Measurements from ENCODE around the gene OTOP3. TPM values are rescaled to one million over a fixed set of nuclear protein-coding genes. Genes with fewer than 3 reads are reported as not detected.

Gene OTOP3
- total RNA-seq, 1 donor from 2014 or later = not detected

DNA sequence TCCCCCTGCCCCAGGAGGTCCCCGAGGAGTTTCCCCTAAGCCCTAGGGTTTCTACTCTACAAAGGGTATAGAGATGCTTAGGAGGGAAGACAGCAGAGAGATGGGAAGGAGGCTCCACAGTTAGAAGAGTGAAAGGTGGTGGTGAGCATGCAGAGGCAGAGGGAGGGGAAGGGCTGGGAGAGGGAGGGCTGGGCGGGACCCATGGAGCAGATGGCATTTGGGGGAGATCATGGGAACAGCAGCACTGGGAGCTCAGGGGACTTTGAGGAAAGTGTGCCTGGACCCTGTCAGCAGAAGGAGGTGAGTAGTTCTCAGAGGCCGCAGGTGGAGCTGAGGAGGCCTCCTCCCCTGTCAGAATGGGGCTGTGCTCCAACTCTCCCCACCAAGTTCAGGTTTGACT, 650 bp upstream of the OTOP3 start:
- intact Hi-C loops (cut with DNase I) = no loop called here
- DNase-seq (peak; percentile 7), ATAC-seq (ENCODE audit: poor library complexity) (no peak)

DNA sequence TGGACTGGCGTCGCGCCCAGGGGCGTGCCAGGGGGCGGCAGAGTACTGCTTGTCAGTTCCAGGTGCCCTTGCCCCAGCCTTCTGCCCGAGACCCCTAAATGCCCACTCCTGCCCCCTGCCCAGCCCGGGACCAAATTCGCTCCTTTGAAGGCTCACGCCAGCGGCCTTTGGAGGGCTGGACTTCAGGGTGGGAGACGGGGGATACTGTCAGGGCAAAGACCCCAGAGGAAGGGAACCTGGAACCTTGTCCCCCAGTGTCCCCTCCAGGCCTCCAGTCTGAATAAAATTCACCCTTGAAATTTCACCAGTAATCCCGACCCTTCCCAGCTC, 737 bp downstream of the OTOP3 start:
- intact Hi-C loops (cut with DNase I) = no loop called here
- no peak for DNase-seq
- no peak for ATAC-seq (ENCODE audit: poor library complexity)

DNA sequence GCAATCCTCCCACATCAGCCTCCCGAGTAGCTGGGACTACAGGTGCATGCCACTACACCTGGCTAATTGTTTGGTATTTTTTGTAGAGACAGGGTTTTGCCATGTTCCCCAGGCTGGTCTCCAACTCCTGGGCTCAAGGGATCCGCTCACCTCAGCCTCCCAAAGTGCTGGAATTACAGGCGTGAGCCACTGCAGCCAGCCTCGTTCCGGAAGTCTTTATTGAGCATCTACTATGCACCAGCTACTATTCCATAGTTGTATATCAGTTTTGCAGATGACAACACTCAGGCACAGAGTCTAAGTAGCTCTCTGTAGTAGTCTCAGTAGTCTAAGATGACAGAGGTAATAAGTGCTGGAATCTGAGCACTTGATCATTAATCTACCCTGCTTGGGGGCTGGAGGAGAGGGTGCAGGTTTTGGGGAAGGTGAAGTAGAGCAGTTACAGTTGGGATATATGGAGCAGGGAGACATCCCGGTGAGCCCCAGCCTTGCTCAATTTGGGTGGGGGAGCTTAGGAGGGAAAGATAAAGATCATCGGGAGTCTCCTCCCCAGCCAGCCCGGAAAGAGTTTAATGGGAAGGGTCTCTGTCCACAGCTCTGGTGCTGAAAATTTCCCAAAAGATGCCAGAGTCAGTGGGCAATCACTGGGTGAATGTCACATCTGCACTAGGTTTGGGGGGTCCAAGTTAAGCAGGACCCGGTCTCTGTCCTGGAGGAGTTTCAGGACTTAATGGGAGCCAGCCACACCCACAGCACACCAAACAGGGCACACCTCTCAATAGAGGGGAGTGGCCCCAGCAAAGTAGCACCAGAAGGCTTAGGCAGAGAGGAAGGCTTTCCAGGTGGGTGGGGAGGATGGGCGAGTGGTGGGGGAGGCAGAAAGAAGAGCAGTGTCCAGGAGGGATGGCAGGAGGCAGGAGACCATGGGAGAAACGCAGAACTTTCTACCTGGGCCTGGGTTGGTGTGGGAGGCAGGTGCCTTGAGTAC, 1.7 kb downstream of the OTOP3 start:
- DNase-seq (no peak), ATAC-seq (ENCODE audit: poor library complexity) (no peak)
- intact Hi-C loops (cut with DNase I) = no loop called here

DNA sequence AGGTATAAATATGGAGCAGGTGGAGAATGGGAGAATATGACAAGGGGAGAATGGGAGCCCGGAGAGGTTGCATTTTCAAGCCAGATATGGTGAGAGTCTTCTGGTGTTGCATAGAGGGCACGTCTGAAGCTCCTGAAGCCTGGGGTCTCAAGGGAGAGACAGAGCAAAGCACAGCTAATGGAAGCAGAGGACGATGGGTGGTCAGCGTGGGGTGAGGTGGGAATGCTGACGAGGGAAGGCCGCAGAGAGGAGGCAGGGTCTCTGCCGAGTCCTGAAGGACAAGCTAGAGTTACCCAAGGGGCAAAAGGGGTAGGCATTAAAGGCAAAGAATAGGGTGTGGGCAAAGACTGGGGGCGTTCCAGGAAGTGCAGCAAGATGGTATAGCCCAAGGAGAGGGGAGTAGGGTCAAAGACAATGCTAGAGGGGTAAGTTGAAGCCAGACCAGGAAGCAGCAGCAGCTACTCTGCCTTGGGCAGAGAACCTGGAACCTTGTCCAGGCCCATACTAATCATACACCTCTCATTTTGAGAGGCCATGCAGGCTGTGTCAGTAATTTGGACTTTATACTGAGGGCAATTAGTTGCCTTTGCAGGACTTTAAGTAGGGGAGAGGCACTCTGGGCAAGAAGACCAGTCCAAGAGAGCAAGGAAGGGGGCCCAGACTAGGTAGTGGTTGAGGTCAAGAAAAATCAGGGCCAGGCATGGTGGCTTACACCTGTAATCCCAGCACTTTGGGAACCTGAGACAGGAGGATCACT, 2.7 kb downstream of the OTOP3 start:
- ATAC-seq (ENCODE audit: poor library complexity) (no peak), DNase-seq (no peak)
- intact Hi-C loops (cut with DNase I) = no loop called here

DNA sequence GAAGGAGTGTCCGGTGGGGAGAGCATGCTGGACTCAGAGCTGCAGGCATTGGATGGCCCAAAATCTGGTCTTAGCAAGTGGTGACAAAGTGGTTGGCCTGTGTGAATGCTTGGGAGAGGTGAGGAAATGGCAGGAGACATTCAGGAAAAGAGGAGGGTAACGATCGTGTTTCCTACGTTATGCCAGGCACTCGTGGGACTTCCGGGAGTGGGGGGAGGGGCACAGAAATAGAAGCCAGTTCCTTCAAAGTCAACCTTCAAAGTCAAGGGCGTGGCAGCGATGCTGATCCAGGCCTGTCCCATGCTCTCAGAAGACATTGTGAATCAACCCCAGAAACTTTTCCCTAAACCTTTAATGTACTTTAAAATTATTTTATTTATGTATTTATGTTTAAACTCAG, 3.8 kb downstream of the OTOP3 start:
- no peak for ATAC-seq (ENCODE audit: poor library complexity)
- intact Hi-C loops (cut with DNase I) = no loop called here
- DNase-seq = no peak

DNA sequence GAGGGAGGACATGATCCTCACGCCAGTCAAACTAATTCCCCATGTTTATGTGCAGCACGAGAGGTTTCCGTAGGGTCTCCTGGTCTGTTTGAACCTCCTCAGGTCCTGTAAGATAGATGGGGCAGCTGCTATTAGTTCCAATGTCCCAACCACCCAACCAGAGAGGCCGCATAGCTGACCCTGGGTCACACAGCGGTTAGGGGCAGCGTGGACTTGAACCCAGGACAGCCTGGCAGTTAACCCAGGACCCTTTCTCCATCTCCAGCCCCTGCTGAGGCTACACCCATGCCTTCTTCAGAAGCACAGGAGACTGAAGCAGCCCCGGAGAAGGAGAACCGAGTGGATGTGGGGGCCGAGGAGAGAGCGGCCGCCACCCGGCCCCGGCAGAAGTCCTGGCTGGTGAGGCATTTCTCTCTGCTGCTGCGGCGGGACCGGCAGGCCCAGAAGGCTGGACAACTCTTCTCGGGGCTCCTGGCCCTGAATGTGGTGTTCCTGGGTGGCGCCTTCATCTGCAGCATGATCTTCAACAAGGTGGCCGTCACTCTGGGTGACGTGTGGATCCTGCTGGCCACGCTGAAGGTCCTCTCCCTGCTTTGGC, 5.5 kb downstream of the OTOP3 start:
- ATAC-seq (ENCODE audit: poor library complexity) (no peak), DNase-seq (no peak)
- intact Hi-C loops (cut with DNase I) = no loop called here

DNA sequence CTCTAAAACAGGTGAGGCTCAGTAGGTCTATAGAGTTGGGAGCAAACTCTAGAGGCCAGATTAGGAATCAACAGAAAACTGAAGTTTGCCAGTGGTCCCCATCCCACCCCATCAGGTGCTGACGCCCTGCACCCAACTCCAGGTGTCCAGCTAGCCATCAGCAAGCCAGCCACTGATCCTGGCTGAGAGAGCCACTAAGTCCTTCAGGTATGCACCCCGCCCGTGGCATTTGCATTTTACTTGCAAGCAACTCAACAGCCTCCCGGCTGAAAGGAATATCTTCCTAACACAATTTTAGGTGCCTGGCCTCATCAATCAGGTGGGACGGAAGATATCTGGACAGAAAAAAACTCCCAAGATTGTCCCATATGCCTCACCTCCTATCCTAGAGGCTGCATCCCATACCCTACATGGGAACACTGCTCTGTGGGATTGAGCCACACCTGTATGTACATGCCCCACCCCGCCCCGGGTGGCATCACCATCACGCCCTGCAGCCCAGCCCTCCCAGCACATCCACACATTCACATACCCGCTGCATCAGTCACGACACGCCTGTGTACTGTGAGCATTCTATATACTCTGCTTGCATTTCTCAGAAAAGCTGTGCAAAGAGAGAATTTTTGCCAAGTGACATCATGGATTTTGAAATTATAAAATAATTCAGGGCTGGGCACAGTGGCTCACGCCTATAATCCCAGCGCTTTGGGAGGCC, 8.3 kb downstream of the OTOP3 start:
- intact Hi-C loops (cut with DNase I) = no loop called here
- DNase-seq = no peak
- no peak for ATAC-seq (ENCODE audit: poor library complexity)

DNA sequence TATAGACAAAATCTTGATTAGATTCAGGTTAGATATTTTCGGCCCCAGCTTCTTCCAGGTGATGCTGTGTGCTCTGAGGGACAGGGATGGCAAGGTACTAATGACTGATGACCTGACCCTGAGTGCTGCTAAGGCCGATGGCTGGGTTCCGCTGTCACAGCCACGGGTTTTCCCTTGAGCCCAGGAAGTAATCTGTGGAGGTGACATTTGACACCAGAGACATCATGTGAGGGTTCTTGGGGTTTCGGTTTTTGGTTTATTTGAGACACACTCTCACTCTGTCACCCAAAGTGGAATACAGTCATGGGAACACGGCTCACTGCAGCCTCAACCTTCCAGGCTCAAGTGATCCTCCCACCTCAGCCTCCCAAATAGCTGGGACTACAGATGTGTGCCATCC, 9.8 kb downstream of the OTOP3 start:
- ATAC-seq (ENCODE audit: poor library complexity) (no peak), DNase-seq (no peak)
- intact Hi-C loops (cut with DNase I) = no loop called here

DNA sequence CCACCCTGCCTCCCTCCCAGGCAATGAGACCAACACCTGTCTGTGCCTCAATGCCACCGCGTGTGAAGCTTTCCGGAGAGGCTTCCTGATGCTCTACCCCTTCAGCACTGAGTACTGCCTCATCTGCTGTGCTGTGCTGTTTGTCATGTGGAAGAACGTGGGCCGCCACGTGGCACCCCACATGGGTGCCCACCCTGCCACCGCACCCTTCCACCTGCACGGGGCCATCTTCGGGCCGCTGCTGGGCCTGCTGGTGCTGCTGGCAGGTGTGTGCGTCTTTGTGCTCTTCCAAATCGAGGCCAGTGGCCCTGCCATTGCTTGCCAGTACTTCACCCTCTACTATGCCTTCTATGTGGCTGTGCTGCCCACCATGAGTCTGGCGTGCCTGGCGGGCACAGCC, 10.9 kb downstream of the OTOP3 start:
- ATAC-seq (ENCODE audit: poor library complexity) = no peak
- no peak for DNase-seq
- intact Hi-C loops (cut with DNase I) = no loop called here

DNA sequence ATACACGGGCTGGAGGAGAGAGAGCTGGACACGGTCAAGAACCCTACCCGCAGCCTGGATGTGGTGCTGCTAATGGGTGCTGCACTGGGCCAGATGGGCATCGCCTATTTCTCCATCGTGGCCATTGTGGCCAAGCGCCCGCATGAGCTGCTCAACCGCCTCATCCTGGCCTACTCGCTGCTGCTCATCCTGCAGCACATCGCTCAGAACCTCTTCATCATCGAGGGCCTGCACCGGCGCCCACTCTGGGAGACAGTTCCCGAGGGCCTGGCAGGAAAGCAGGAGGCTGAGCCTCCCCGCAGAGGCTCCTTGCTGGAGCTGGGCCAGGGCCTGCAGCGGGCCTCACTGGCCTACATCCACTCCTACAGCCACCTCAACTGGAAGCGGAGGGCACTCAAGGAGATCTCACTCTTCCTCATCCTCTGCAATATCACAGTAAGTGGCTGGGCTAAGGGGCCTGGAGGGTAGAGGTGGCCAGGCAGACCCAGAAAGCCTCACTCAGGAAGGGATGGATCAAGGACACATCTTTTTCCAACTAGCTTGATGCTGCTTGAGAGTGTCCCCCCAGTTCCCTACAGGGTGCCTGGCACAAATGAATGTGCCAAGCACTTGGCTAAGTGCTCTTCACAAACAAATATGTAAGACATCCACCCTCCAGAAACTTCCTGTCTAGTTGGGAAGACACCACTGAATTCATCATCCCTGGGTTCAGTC, 11.5 kb downstream of the OTOP3 start:
- intact Hi-C loops (cut with DNase I) = no loop called here
- ATAC-seq (ENCODE audit: poor library complexity) = no peak
- DNase-seq = no peak

DNA sequence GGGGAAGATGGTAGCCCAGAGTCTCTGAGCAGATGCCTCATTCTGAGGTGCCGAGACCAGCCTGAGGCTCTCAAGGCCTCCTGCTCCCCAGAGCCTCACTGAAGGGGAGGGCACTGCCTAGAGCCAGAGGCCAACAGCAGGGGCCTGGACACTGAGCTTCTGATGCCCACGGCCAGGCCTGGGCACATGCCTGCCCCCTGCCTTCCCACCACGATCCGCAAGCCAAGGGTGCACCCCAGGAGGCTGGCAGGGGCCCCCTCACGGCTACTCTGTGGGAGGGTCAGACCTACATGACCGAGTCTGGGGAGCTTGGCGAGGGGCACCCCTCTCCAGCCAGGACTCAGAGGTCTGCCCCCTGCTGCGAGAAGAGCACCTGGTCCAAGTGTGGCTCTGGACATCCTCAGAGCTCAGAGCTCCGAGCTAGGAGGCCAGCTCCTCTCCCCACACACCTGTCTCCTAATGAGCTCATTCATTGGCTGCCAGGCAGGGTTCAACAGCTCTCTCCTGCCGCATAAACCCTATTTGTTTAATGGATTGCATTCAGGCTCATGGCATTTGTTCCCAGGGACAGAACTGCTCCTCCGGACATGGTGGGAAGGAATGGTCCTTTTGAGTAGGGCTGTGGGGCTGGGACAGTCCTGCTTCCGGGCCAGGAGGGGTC, 13.9 kb downstream of the OTOP3 start:
- ATAC-seq (ENCODE audit: poor library complexity) = no peak
- no peak for DNase-seq
- intact Hi-C loops (cut with DNase I) = no loop called here

DNA sequence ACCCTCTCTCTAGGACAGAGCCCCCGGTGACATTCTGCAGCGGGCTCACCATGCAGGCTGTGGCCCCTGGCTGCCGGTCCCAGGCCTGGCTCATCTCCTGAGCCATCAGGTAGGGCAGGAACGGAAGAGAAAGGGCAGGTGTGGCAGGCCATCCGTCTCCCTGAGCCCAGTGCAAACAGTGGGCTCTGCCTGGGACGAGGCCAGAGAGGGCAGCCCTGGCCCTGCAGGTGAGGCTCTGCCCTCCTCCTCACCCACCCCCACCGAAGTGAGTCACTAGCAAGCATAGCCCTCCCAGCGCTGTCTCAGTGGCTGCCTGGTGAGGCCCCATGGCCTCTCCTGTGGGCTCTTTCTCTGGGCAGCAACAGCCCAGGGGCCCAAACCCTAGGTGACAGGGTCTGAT, 14.5 kb downstream of the OTOP3 start:
- intact Hi-C loops (cut with DNase I) = no loop called here
- ATAC-seq (ENCODE audit: poor library complexity) = no peak
- no peak for DNase-seq

DNA sequence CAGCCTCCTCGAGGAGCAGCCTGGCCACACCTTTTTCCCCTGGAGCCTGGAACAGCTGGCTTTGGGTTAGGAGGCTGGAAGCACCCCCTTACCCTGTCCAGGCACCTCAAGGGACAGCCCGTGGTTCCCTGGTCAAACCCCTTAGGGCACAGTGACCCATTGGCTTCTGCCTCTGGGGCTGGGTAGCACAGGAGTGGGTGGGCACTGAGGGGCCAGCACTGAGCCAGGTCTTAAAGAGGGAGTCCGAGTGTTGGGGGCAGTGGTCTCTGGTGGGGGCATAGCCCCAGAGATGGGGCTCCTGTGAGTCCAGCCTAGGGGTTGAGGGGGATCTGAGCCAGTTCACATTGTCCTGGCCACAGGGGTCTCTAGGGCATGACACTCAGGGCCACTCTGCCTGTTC, 15.4 kb downstream of the OTOP3 start:
- no peak for ATAC-seq (ENCODE audit: poor library complexity)
- intact Hi-C loops (cut with DNase I) = no loop called here
- no peak for DNase-seq

DNA sequence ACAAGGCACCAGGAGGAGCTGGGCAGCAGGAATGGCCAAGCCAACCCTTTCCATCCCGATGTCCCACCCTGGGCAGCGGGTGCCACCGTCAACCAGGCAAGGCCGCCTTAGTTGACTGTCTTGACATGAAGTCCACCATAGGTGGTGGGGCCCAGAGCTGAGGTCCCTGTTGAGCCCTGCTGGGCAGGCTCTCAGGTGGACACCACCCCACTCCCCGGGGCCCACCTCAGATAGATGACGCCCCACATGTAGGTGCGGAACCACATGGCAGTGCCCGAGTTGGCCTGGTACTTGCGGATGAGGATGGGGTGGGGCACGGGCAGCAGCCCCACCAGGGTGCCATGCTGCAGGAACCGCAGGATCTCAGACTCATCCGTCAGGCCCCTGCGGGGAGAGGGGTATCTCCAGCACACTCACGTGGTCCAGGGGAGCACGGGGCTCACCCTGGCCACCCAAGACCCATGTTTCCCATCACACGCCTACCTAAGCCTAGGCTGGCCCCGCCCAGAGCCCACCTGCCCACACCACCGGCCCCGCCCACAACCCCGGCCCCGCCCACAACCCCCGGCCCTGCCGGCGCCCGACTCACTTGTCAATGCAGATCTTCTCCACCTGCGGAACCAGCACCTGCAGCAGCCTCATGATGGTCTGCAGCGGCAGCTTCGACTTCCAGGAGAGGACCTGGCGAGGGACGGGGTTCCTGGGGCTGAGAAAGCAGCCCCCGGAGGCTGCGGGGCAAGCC, 16.2 kb downstream of the OTOP3 start:
- DNase-seq (no peak), ATAC-seq (ENCODE audit: poor library complexity) (no peak)
- intact Hi-C loops (cut with DNase I) = no loop called here

DNA sequence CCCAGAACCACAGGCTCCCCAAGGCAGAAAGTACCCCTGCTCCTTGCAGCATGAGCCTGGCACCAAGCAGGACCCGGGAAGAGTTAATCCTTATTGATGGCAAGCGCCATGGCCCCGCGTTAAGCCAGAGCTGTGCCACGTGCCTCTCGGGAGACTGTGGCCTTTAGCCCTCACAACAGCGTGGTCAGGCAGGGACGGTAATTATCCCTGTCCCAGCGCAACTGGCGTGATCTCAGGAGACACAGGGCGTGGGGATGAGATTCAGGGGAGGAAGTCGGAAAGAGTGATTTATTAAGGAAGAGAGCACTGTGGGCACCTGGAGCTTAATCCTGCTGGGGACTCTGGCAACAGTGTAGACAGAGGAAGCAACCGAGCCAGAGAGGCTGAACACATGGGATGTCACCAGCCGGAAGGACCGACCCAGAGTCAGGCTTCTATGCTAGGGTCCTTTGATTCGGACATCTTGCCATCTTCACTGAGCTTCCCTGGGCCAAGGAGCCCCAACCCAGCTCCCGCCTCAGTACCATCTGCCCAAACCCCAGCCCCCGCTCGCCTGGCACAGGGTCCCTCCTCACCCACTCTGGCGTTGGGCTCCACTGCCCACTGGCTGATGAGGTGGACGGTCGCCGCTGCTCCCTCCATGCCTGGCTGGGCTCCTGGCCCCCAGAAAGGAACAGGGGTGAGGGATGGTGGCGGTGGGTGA, 16.9 kb downstream of the OTOP3 start:
- no peak for DNase-seq
- intact Hi-C loops (cut with DNase I) = no loop called here
- peak; percentile 10 for ATAC-seq (ENCODE audit: poor library complexity)

DNA sequence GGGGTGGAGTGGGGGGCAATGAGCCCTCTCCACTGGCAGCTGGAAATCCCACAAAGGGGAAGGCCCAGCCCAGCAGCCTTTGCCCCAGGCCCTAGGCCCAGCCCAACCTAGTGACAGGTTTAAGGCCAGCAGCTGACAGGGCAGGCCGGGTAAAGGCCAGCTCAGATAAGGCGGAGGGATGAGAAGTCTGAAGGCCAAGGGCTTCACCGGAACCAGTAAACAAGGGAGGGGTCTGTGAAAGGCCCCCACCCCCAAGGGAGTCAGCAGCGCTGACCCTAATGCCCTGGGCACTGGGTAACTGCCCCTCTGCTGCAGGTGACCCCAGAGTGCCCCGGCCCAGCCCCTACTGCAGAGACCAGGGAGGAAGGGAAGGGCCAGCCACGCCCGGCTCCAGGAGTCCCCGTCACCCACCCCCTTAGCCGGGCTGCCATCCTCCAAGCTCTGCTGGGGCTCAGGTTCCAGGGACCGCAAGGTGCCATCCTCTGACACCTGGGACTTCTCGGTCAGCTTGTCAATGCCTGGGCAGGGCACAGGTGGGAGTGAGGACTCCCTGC, 17.5 kb downstream of the OTOP3 start:
- ATAC-seq (ENCODE audit: poor library complexity) (no peak), DNase-seq (no peak)
- intact Hi-C loops (cut with DNase I) = no loop called here

DNA sequence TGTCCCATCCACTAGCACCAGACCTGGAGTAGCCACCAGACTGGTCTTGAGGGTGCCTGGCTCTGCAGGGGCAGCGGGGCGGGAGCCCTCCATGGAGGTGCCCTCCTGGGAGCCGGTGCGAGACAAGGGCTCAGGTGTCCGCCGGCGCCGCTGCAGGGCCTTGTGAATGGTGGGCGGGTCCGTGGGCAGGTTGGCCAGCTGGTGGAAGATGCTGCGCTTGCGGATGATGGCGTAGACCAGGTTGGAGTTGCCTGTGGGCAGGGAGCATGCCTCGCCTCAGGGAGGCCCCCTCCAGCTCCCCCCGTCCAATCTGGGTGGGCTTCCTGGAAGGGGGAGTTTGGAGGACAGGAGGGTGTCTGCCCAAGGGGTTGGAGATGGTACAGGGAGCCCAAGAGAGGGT, 18.4 kb downstream of the OTOP3 start:
- no peak for ATAC-seq (ENCODE audit: poor library complexity)
- no peak for DNase-seq
- intact Hi-C loops (cut with DNase I) = no loop called here

Data from Right ventricle myocardium superior (tissue), 1 donor.